ENCODE data around the gene TMC4.

- TF ChIP-seq, protein P1, sequence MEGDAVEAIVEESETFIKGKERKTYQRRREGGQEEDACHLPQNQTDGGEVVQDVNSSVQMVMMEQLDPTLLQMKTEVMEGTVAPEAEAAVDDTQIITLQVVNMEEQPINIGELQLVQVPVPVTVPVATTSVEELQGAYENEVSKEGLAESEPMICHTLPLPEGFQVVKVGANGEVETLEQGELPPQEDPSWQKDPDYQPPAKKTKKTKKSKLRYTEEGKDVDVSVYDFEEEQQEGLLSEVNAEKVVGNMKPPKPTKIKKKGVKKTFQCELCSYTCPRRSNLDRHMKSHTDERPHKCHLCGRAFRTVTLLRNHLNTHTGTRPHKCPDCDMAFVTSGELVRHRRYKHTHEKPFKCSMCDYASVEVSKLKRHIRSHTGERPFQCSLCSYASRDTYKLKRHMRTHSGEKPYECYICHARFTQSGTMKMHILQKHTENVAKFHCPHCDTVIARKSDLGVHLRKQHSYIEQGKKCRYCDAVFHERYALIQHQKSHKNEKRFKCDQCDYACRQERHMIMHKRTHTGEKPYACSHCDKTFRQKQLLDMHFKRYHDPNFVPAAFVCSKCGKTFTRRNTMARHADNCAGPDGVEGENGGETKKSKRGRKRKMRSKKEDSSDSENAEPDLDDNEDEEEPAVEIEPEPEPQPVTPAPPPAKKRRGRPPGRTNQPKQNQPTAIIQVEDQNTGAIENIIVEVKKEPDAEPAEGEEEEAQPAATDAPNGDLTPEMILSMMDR (IDR thresholded peaks at IDR 0.05) = no peak
- TF ChIP-seq POLR2AphosphoS5 (IDR thresholded peaks at IDR 0.05) = no peak
- TF ChIP-seq EP300 (IDR thresholded peaks at IDR 0.05; ENCODE audit: low read depth) = no peak
Measured at GRCh38 chr19:54149021-54149812, 23.7 kb downstream of the TMC4 start.
